GM21526 (cell line): ENCODE measurements around the gene PRKAR1A.

Experiments used
- ATAC-seq: cut with Tn5 transposase; IDR thresholded peaks from one replicate; pipeline ENCODE4 v1.9.1; 2021; ENCODE audit warnings: moderate library complexity; ENCODE audit not compliant: unreplicated experiment, low FRiP score

PRKAR1A gene

DNA sequence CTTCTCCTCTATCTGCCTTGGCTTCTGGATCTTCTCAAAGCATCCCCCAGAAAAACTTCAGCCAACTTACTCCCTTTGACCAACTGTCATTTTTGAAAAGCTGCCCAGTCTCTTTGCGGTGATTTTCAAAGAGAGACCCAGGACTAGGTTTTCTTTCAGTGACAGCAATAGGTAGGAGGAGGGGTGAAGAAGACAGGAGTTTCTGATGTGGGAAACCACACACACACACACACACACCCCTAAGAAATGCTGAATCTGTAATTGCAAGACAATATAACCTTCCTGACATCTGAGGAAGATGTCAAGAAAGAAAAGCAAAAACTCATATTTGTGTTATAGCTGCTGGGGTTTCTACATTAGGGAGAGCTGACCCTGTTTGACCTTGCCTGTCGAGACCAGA lies 83.8 kb downstream of the PRKAR1A start:
- ATAC-seq = no peak

- no peak for ATAC-seq
Measured at GRCh38 chr17:68596411-68596945, 84.2 kb downstream of the PRKAR1A start.

- no peak for ATAC-seq
Measured at GRCh38 chr17:68598074-68598473, 85.8 kb downstream of the PRKAR1A start.

DNA sequence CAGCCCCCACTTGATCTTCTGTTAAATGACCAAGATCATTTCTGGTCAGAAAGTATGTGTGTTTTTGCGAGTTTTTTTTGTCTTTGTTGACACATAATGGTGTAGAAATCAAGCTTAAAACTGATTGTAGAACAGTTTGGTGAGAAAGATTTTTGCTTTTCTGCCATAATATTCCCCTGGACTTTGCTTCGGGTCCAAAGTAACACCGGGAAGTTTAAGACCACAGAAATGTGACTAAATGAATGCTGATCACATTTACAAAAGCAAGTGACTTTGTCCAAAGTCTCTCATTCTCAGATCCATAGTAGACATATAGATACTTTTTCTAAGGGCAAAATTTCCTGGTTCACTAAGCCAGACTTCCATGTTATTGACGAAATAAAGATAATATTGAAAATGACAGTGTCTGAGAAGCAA lies 86.3 kb downstream of the PRKAR1A start:
- ATAC-seq = no peak

- ATAC-seq = no peak
Measured at GRCh38 chr17:68599091-68599490, 86.9 kb downstream of the PRKAR1A start.

- no peak for ATAC-seq
Measured at GRCh38 chr17:68599552-68600066, 87.4 kb downstream of the PRKAR1A start.

DNA sequence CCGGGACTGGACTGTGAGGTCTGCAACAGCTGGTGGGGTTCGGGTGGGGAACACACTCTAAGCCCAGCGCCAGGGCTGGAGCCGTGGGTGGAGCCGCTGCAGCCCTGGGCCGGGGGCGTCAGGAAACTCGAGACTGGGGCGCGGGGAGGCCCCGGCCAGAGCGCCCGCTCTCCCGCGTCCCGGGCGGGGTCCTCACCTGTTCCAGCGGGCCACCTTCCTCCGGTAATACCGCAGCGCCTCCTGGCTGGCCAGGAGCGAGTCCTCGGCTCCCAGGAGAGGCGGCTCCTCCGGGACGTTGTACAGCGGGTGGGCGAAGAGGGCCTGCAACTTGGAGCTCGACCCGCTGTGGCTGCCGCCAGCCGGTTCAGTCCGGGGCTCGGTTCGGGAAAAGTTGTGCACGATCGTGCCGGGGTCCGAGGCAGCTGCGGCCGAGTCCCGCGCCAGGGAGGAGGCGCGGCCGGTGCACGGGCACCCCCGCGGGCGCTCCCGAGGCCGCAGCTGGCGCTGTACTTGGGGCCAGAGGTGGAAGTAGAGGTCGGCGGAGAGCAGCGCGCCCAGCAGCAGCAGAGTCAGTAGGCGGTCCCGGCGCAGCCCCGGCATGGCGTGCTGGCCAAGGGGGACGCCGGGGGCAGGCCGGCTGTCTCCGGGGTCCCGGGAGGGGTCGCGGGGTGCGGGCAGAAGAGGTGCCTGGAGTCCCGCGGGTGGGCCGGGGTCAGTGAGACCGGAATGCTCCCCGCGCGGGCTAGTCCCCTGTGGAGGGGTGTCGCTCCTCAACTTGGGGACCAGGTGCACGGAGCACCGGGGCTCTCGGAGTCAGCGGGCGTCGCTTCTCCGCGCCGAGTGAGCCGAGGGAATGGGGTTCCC lies 88.1 kb downstream of the PRKAR1A start:
- no peak for ATAC-seq
